ENCODE results near the gene MYO16.

MYO16 gene

DNA sequence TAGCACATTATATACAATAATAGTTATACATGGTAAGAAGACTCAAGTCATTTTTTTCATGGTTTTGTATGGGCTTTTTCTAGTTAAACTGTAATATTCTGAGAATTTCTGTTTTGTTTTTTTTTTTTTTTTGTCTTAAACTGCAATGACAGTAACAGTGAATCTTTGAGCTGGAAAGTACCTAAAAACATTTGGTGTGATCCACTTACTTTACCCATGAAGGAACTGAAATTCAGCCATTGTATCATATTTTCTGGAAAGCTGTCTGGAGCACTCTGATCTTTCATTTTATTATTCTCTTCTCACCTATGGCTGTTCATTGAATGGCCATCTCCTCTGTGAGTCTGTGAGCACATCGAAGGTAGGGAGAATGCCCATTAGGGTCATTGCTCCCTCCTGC, 37.8 kb downstream of the MYO16 start:
- FAIRE-seq, result no peak

- FAIRE-seq, result no peak
Measured at GRCh38 chr13:108669381-108669780, 40.0 kb downstream of the MYO16 start.

- FAIRE-seq, result no peak
Measured at GRCh38 chr13:108674346-108674745, 44.9 kb downstream of the MYO16 start.

DNA sequence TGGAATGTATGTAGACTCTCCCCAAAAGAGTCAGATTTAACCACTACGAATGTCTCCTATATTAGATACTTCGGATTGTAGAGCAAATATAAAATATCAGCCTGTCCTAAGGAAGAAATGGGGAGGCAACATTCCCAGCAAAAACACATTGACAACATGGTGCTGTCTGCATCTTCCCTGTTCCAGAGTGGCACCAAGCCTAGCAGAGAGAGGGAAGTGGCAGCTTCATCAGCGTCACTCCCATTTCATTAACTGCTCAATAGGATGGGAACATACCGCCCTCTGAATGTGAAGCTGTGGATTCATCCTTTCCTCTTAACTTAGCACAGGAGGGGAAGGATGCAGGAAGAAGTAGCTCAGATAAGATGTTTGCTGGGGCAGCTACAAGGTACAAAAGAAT, 45.4 kb downstream of the MYO16 start:
- FAIRE-seq, result no peak

GRCh38 chr13:108676620-108677019, 47.2 kb downstream of the MYO16 start:
- no peak for FAIRE-seq

DNA sequence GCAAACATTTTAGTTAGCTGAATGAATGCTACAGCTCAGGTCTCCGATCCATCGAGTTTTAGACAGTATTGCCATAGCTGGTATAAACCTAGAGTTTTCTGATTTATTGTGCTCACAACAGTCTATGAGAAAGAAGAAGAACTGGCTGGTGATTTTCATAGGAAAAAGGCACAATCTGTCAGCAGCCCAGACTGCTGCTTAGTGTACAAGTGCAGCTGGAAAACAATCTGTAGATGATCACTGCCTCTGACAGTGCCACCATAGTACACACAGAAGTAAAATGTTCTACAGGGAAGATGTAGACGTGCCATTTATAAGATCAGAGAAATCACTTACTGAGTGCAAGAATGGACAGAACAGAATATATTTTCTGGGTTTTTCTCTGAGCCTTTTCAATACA, 48.4 kb downstream of the MYO16 start:
- FAIRE-seq, result no peak

DNA sequence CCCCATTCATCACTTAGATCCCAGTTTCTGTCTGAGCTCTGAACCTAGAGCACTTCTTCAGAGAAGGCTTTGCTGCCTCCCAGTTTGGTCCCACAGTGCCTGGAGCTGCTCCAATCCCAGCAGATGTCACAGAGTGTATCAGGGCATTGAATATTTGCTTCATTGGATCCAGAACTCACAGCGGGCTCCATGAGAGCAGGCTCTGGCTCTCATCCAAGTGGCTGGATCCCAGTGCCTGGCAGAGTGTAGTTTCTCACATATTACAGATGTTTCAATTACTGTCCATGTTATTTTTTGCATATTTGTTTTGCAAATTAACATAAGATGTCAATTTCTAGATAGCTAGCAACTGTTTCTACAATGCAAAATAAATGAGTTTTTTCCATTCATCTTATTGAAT, 50.6 kb downstream of the MYO16 start:
- FAIRE-seq, result no peak

- no peak for FAIRE-seq
Measured at GRCh38 chr13:108681986-108682575, 52.7 kb downstream of the MYO16 start.

- FAIRE-seq, result no peak
Measured at GRCh38 chr13:108682714-108683113, 53.3 kb downstream of the MYO16 start.

- FAIRE-seq, result no peak
Measured at GRCh38 chr13:108686027-108686426, 56.6 kb downstream of the MYO16 start.

GRCh38 chr13:108690726-108691125, 61.3 kb downstream of the MYO16 start:
- no peak for FAIRE-seq

- no peak for FAIRE-seq
Measured at GRCh38 chr13:108700422-108701170, 71.2 kb downstream of the MYO16 start.

DNA sequence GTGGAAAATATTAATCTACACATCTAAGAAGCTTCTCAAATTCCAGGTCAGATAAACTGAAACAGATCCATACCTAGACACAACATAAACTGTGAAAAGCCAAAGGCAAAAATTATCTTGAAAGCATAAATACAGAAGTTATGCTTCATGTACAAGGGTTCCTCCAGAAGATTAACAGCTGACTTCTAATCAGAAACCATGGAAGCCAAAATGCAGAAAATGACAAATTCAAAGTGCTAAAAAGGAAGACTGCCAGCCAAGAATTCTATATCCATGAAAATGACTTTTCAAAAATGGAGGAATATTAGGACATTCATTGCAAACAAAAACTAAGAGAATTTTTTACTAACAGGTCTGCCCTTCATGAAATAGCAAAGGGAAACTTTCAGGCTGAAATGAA, 72.8 kb downstream of the MYO16 start:
- FAIRE-seq, result no peak

DNA sequence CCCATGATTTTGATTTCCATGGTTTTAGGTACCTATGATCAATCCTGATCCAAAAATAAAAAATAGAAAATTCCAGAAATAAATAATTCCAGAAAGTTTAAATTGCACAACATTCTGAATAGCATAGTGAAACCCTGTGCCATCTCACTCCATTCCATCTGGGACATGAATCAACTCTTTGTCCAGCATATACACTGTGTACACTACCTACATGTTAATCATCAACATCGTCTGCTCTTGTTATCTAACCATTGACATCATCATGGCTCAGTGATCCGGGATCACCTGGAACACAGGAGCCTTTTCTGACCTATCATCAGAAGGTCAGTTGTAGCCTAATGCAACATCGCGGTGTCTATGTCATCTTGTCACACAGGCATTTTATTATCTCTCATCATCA, 75.6 kb downstream of the MYO16 start:
- FAIRE-seq, result no peak

- no peak for FAIRE-seq
Measured at GRCh38 chr13:108707584-108707983, 78.2 kb downstream of the MYO16 start.

GRCh38 chr13:108708921-108709320, 79.5 kb downstream of the MYO16 start:
- FAIRE-seq, result no peak

DNA sequence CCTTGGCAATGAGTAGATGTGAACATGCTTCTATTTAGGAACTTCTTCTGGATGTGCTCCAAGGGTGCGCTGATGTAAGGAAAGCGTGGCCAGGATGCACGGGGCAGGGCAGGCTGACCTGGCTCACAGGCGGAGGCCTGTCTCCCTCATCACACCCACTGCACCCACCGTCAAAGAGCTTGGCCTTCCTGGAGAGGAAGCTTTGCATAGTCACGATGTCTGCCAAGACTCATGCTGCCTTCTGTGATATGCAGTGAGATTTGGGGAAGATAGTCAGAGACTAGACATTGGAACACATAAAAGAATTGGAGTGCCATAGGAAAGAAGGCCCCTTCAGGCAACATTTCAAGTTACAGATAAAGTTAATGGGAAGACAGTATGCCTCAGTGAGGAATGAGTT, 82.0 kb downstream of the MYO16 start:
- FAIRE-seq, result no peak

GRCh38 chr13:108725471-108725870, 96.1 kb downstream of the MYO16 start:
- no peak for FAIRE-seq

GRCh38 chr13:108728370-108728769, 99.0 kb downstream of the MYO16 start:
- no peak for FAIRE-seq

- FAIRE-seq, result no peak
Measured at GRCh38 chr13:108733022-108733560, 103.7 kb downstream of the MYO16 start.

DNA sequence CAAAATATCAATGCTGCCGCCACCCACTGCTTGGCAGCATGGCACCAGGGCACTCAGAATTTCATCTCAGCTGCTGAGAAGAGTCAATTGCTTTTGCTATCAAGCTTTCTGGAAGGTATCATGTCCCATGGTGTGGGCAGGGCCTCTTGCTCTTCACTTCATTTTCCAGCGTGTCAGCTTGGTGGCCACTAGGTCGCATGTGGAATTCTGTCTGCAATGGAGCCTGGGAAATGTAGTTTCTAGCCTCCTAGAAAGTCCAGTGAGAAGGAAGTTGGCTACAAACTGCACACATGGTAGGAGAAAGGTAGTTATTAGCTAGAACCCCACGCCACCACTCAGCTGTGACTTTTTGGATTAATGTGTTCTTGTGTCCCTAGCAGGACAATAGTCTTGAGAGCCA, 105.3 kb downstream of the MYO16 start:
- FAIRE-seq, result no peak

DNA sequence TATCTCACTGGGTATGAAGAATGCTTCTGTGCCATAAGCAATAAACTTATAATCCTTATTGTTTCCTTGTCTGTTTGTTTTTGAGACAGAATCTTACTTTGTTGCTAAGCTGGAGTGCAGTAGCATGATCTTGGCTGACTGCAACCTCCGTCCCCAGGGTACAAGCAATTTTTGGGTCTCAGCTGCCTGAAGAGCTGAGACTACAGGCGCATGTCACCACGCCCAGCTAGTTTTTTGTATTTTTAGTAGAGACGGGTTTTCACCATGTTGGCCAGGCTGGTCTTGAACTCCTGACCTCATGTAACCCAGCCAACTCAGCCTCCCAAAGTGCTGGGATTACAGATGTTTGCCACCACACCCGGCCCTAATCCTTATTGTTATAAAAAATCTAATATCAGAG, 112.5 kb downstream of the MYO16 start:
- FAIRE-seq, result no peak

DNA sequence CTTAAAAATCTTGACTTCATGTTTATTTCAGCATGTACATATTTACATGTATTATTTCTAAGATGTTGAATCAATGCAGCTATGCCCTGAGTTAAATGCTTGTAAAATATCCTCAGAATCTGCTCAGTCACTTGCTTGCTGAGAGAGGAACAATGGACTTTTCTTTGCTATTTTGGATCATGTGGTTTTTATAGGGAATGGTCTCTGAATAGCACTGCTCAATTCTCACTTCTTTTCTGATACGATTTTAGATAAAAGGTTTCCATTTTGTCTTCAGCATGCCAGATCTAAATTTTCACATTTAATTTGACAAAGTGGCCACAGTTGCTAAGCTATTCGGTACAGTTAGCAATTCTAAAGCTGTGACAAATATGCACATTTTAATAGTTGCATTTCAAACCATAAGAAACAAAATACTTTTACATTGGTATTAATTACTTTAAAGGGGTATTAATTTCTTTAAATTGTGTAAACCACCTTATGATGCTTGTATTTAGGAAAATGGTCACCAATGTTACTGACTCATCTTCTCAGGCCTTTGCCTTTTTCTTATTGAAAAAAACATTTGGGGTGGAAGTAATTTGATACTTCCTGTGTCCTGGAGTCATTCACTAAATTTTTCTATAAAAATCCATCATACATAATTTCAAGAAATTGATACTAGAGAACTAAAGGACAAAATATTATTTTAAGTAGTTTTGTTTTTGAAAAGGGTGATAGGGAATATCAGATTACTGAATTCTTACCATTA, 113.5 kb downstream of the MYO16 start:
- FAIRE-seq, result no peak

- FAIRE-seq, result no peak
Measured at GRCh38 chr13:108743522-108743921, 114.1 kb downstream of the MYO16 start.
